ENCODE measurements around the gene SUN3. TPM values are rescaled to one million over a fixed set of nuclear protein-coding genes. Genes with fewer than 3 reads are reported as not detected.

Gene SUN3
- polyA plus RNA-seq, 1 donor from 2014 or later = not detected

DNA sequence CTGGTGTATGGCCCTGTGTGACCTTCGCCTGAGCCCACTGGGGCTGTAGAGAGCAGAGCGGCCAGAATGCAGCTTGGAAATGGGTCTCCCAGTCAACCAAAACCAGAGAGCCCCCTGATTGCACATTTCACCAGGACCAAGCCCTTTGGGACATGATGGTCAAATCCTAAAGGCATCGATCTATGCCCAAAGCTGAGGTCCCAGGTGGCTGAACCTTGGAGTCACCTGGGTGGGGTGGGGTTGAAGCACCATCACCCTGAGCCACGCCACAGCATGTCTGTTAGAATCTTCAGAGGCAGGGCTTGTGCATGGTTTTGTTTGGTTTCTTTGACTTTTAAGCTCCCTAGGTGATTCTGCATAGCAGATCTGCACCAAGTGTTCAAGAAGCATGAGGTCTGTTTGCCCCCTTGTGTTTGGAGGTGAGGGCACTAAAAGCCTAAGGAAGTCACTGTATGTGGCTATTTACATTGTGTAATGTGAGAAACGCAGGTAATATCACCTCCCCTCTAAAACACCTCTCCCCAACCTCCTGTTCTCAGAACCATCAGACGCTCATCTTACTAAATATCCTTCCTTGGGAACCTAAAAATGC, 90.2 kb downstream of the SUN3 start:
- Histone ChIP-seq H3K4me2 (ENCODE audit: low read length) (no peak overlapping the region), H3K9ac (ENCODE audit: low read length) (no peak overlapping the region), H3K9me3 (ENCODE audit: low read length) (no peaks in the 10 kb centered on the region), H3K79me2 (replicated peaks; ENCODE audit: insufficient read depth, low read length) (no peaks in the 10 kb centered on the region), H3K27me3 (ENCODE audit: insufficient read depth, low read depth, low read length) (no peaks in the 10 kb centered on the region), H4K20me1 (ENCODE audit: insufficient read depth) (no peaks in the 10 kb centered on the region), H3K9me2 (ENCODE audit: insufficient read depth, low read length) (no peaks in the 10 kb centered on the region), H3F3A (ENCODE audit: insufficient read depth, low read length, poor library complexity, severe bottlenecking) (no peaks in the 10 kb centered on the region), H3K4me3 (ENCODE audit: low read length) (no peak overlapping the region), H3K36me3 (ENCODE audit: insufficient read depth, low read length) (no peaks in the 10 kb centered on the region), H2AFZ (ENCODE audit: low read depth, low read length) (no peak overlapping the region), H3K27ac (ENCODE audit: low read length) (no peak overlapping the region)
- TF ChIP-seq MXI1 (conservative IDR thresholded peaks at IDR 0.05; ENCODE audit: poor library complexity, severe bottlenecking) = no peak

DNA sequence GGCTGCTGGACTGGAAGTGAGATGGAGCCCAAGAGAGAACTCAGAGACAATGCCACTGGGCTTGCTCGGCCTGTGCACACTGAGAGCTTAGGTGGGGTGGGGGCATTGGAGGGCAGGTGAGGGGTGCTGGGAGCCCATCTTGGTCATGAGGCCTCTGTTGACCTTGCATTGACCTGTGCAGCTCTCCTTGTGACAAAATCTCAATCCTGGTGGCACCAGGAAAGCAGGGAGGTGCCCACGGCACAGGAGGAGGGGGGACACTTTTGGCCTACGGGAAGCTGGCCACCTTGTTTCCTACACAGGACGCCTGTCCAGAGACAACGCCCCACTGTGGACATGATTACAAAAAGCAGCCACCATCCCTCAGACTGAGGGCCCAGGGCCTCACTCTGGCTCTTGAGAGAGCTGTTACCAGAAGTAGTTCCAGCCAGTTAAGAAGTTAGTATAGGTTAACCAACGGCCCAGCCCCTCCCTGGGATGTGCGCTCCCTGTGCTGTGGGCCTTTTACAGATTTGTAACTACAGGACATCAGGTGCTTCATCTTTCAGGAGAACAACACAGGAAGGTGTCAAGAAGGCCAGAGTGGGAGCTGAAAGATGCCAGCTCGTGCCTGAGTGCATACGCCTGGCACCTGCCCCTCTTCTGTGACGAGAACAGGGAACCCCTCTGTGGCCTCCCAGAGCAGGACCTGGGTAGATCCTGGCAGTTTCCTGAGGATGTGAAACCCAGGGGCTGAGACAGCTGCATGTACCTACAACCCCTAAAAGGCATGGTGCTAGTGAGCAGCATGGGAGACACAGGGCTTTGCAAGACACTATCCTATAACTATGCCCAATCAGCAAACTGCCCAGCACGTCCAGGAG, 91.0 kb downstream of the SUN3 start:
- Histone ChIP-seq H3K27me3 (ENCODE audit: insufficient read depth, low read depth, low read length) (no peaks in the 10 kb centered on the region), H3K9me3 (ENCODE audit: low read length) (no peaks in the 10 kb centered on the region), H3K4me2 (ENCODE audit: low read length) (no peak overlapping the region)

More for the DNA sequence above, 91.0 kb downstream of the SUN3 start:
- Histone ChIP-seq H3K27ac (ENCODE audit: low read length) (no peak overlapping the region), H3K36me3 (ENCODE audit: insufficient read depth, low read length) (no peaks in the 10 kb centered on the region), H3K9ac (ENCODE audit: low read length) (no peak overlapping the region), H2AFZ (ENCODE audit: low read depth, low read length) (no peak overlapping the region), H3K79me2 (replicated peaks; ENCODE audit: insufficient read depth, low read length) (no peaks in the 10 kb centered on the region), H3K9me2 (ENCODE audit: insufficient read depth, low read length) (no peaks in the 10 kb centered on the region), H3F3A (ENCODE audit: insufficient read depth, low read length, poor library complexity, severe bottlenecking) (no peaks in the 10 kb centered on the region), H3K4me3 (ENCODE audit: low read length) (no peak overlapping the region), H4K20me1 (ENCODE audit: insufficient read depth) (no peaks in the 10 kb centered on the region)
- TF ChIP-seq RAD21 (conservative IDR thresholded peaks at IDR 0.05) (no peak), CTCF (IDR thresholded peaks at IDR 0.05; ENCODE audit: poor library complexity, severe bottlenecking) (no peak), EZH2 (IDR thresholded peaks at IDR 0.05; ENCODE audit: borderline replicate concordance, insufficient read depth, low read length, poor library complexity, severe bottlenecking) (no peak), POLR2AphosphoS5 (IDR thresholded peaks at IDR 0.05) (no peak), MXI1 (conservative IDR thresholded peaks at IDR 0.05; ENCODE audit: poor library complexity, severe bottlenecking) (no peak), SMC3 (conservative IDR thresholded peaks at IDR 0.05; ENCODE audit: poor library complexity) (no peak), EP300 (conservative IDR thresholded peaks at IDR 0.05; ENCODE audit: poor library complexity, severe bottlenecking) (no peak), TAF1 (IDR thresholded peaks at IDR 0.05; ENCODE audit: low read depth) (no peak)
- TF ChIP-seq, protein P1, sequence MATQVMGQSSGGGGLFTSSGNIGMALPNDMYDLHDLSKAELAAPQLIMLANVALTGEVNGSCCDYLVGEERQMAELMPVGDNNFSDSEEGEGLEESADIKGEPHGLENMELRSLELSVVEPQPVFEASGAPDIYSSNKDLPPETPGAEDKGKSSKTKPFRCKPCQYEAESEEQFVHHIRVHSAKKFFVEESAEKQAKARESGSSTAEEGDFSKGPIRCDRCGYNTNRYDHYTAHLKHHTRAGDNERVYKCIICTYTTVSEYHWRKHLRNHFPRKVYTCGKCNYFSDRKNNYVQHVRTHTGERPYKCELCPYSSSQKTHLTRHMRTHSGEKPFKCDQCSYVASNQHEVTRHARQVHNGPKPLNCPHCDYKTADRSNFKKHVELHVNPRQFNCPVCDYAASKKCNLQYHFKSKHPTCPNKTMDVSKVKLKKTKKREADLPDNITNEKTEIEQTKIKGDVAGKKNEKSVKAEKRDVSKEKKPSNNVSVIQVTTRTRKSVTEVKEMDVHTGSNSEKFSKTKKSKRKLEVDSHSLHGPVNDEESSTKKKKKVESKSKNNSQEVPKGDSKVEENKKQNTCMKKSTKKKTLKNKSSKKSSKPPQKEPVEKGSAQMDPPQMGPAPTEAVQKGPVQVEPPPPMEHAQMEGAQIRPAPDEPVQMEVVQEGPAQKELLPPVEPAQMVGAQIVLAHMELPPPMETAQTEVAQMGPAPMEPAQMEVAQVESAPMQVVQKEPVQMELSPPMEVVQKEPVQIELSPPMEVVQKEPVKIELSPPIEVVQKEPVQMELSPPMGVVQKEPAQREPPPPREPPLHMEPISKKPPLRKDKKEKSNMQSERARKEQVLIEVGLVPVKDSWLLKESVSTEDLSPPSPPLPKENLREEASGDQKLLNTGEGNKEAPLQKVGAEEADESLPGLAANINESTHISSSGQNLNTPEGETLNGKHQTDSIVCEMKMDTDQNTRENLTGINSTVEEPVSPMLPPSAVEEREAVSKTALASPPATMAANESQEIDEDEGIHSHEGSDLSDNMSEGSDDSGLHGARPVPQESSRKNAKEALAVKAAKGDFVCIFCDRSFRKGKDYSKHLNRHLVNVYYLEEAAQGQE (IDR thresholded peaks at IDR 0.05; ENCODE audit: borderline replicate concordance) = no peak

Other genes with a start within 250 kb of the SUN3 start
- 0.28 and 2.0 TPM in 2 replicates for gene PKD1L1, start 80.6 kb downstream of the SUN3 start, polyA plus RNA-seq
- gene HUS1, start 49.5 kb downstream of the SUN3 start, polyA plus RNA-seq = 17.4 and 30.4 TPM in 2 replicates
- not detected in 2 replicates for gene C7orf57, start 6.4 kb upstream of the SUN3 start, polyA plus RNA-seq
- gene UPP1, start 60.2 kb upstream of the SUN3 start, polyA plus RNA-seq = 19.5 and 22.1 TPM in 2 replicates
- 0.20 TPM in 1 of 2 replicates, not detected in the other for gene ABCA13, start 142.4 kb upstream of the SUN3 start, polyA plus RNA-seq